Stimulated activated CD8-positive, alpha-beta memory T cell treated with anti-CD3 and anti-CD28 coated beads, Interleukin-4, amount 100 ng/mL, for 24 hours (primary cell): ENCODE results near the gene ABAT.
"Not testable (repeated sequence)": the region's sequence is repeated elsewhere in the genome, so short reads cannot be mapped to it uniquely, and the experiment has no call there.

Experiments used
- DNase-seq: peaks from one replicate; pipeline ENCODE4 v3.0.0-alpha.2; 2020; ENCODE audit warnings: low read depth

Gene ABAT

GRCh38 chr16:8742068-8742467 is 67.7 kb downstream of the ABAT start:
- no peak for DNase-seq

- not testable (repeated sequence) for DNase-seq
Observed at GRCh38 chr16:8748944-8749343, 74.5 kb downstream of the ABAT start.

GRCh38 chr16:8751481-8752311 is 77.3 kb downstream of the ABAT start:
- DNase-seq, result no peak

- DNase-seq, result no peak
Observed at GRCh38 chr16:8752706-8753105, 78.3 kb downstream of the ABAT start.

DNA sequence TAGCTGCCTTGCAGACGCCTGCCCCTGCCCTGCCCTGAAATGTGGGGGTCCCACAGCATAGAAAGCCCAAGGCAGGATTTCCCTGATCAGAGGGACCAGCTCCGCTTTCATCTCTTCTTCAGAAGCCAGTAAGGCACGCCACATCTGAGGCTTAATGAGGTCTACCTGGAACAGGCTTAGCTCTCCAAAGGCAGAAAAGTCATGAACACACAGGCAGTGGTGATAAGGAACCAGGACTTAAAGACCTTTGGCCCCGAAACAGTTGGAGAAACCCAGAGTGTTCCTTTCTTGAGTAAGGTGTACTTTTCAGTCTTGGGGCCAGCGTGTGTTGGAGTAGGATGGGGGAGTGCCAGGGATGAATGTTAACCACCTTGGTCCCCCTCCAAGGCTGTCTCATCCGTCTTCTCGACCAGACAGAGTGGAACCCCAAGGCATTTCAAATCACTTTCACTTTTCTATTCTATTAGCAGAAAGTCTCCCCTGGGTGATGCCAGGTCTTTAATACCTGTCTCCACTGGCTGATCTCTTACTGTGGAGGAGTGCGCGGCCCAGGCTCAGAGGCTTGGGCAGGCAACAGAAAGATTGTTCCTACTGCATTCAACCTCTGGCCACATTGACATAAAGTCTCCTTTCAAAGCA is 79.1 kb downstream of the ABAT start:
- no peak for DNase-seq

- DNase-seq, result no peak
Observed at GRCh38 chr16:8756755-8757154, 82.3 kb downstream of the ABAT start.

- no peak for DNase-seq
Observed at GRCh38 chr16:8758022-8758421, 83.6 kb downstream of the ABAT start.

- DNase-seq, result no peak
Observed at GRCh38 chr16:8760021-8760420, 85.6 kb downstream of the ABAT start.

DNA sequence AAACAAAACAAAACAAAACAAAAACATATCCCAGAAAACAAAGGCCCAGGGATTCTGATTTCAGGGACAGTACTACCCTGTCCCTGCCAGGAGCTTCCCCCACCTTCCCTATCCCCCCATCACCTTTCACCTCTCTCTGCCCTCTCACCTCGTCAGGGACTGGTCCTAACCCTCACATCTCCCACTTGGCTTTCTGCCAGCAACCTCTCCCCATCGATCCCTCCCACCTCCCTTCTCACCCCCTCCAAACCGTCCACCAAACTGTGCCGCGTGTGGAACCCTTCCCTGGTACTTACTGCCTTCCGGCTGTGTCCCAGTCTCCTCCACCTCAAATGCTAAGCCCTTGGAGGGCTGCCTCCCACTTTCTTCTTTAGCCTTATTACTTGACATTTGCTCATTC is 86.7 kb downstream of the ABAT start:
- DNase-seq, result no peak

DNA sequence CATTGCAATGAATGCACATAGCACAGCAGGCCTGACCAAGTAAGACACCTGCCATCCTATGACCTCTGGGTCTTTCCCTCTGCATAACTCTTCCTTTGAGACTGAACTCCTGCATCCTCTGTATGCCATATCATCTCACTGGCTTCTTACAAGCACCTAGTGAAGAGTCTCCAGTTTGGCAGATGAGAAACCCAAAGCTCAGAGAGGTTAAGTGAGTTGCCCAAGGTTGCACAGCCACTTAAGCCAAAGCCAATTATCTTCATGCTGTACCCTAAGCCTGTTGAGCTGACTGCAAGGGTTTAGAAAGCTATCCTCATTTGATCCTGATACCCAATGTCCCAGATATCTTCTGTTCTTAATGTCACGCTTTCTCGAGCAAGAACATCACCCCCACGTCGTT is 87.8 kb downstream of the ABAT start:
- DNase-seq, result no peak

DNA sequence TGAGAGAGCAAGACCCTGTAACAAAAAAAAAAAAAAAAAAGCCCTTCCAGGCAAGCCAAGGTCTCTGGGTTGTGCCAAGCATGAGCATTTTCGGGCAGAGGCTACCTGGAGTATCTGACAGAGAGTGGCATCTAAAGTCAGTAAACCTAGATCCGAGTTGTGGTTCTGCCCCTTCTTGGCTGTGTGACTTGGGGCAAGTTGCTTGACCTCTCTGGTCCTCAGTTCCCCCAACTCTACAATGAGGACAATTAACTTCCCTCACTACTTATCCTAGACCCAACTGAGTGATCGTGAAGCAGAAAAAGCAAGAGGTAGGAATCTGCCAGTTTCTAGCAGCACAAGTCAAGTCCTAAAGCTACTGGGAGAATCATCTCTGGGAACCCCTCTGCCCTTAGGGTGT is 88.7 kb downstream of the ABAT start:
- no peak for DNase-seq

- DNase-seq, result no peak
Observed at GRCh38 chr16:8763899-8764298, 89.5 kb downstream of the ABAT start.

DNA sequence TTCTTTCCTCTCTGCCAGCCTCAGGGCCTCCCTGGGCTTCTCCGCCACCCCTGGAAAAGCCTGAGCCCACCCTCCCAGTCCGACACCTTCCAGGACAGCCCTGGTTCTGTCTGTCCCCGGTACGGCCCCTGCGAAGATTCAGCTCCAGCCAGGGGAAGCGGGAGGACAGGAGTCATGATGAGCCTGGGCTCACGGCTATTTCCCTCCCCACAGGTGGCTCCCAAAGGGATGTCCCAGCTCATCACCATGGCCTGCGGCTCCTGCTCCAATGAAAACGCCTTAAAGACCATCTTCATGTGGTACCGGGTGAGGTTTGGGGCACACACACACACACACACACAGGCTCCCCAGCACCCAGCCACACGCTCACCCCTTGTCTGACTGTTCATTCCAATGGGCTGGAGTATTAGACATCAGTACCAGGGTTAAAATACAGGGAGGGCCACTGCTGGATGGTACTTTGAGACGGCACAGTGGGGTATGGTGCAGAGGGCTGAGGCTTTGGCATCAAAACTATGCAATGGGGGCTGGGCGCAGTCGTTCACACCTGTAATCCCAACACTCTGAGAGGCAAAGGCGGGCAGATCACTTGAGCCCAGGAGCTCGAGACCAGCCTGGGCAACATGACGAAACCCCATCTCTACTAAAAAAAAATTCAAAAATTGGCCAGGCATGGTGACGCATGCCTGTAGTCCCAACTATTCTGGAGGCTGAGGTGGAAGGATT is 90.3 kb downstream of the ABAT start:
- DNase-seq, result no peak

- DNase-seq, result no peak
Observed at GRCh38 chr16:8767176-8767575, 92.8 kb downstream of the ABAT start.

DNA sequence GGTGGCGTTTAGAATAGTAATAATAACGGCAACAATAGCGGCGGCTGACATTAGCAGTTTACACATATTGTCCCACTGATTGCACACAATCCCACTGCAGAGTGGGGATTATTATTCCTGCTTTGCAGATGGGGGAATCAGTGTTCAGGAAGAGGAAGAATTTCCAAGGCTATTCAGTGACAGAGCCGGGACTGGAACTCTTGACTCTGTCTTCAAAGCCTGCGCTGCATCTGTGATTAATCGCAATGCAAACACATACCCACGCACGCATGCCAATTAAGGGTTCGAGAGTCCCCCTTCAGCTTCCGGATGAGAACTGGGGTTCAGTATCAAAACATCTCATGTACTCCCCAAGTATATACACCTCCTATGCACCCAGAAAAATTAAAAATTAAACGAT is 93.9 kb downstream of the ABAT start:
- DNase-seq, result no peak

DNA sequence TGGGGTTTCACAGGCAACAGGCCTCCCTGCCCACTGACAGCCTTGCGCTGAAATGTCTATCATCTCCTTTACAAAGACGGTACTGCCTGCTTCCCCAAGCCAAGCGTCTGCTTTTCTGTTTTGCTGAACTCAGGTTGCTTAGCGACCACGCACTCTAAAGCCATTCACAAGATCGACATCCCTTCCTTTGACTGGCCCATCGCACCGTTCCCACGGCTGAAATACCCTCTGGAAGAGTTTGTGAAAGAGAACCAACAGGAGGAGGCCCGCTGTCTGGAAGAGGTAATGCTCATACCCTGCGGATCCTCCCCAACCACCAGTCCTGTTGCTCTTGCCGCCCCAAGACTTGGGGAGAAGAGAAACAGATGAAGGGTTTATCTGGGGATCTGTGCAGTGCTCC is 94.3 kb downstream of the ABAT start:
- no peak for DNase-seq

DNA sequence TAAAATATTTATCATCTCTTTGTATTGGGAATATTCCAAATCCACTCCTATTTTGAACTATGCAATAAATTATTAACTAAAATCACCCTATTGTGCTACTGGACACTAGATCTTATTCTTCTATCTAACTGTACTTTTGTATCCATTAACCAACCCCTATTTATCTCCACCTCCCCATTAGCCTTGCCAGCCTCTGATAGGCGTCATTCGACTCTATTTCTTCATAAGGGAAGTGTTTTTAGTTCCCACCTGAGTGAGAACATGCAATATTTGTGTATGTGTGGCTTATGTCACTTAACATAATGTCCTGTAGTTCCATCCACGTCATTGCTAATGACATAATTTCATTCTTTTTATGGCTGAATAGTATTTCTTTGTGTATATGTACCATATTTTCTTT is 99.1 kb downstream of the ABAT start:
- DNase-seq, result no peak

- DNase-seq, result no peak
Observed at GRCh38 chr16:8774208-8774607, 99.8 kb downstream of the ABAT start.

- DNase-seq, result no peak
Observed at GRCh38 chr16:8775359-8775758, 100.9 kb downstream of the ABAT start.

DNA sequence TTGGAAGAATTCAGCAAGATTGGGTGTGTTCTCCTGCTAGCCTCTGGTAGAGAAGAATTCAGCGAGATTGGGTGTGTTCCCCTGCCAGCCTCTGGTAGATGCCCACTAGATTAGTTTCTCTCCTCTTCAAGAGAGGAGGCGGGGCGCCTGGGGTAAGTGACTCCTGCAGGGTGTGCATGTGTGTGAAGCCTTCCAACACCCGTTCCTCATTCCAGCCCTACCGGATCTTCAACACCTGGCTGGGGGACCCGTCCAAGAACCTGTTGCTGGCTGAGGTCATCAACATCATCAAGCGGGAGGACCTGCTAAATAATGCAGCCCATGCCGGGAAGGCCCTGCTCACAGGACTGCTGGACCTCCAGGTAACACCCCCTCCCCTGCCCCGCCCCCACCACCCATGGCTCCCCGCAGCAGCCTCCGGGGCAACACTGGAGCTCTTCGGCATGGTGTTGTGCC is 101.7 kb downstream of the ABAT start:
- no peak for DNase-seq

- no peak for DNase-seq
Observed at GRCh38 chr16:8777217-8777616, 102.8 kb downstream of the ABAT start.

GRCh38 chr16:8781797-8782196 is 107.4 kb downstream of the ABAT start:
- DNase-seq, result no peak

DNA sequence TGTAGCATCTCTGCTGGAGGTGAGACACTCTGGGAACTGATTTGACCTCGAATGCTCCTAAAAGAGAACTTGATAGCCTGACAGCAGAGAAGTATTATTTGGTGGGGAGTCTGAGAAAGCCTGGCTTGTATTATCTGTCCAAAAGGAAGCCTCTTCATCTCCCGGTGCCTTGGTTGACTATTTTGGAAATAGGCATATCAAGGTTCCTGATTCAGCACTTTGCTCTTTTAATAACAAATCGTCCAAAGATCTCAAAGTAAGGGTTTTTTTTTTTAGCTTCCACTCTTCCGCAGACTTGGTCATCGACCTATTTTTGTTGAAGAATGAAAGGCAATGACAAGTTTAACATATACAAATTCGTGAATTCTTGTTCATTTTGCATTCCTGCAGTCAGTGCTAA is 108.3 kb downstream of the ABAT start:
- DNase-seq, result no peak
